ENCODE measurements around the gene ZNF311.
"Not testable (repeated sequence)": the region's sequence is repeated elsewhere in the genome, so short reads cannot be mapped to it uniquely, and the experiment has no call there.

The ZNF311 gene

DNA sequence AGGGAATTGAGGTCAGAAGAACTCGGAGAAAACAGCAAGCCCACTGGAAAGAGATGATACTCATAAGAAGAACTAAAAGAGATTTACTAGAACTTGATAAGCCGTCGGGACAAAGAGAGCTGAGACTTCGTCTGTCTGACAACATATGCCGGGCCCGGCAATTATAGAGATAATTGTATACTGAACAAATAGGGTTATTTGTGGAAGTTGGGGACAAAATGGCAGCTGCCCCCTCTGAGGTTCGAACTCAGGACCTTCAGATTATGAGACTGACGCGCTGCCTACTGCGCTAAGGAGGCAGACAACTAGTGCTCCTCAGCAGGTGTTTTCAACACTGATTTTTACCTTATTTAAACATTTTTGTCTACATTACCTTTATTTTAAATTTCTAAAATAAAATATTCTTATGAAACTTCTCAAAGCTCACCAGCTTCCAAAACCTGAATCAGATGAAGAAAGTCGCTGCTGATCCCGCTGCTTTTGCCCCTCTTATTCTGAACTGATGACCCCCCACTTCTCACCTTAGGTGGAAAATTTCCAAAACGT is 52.0 kb downstream of the ZNF311 start:
- DNase-seq = peak; percentile 80

DNA sequence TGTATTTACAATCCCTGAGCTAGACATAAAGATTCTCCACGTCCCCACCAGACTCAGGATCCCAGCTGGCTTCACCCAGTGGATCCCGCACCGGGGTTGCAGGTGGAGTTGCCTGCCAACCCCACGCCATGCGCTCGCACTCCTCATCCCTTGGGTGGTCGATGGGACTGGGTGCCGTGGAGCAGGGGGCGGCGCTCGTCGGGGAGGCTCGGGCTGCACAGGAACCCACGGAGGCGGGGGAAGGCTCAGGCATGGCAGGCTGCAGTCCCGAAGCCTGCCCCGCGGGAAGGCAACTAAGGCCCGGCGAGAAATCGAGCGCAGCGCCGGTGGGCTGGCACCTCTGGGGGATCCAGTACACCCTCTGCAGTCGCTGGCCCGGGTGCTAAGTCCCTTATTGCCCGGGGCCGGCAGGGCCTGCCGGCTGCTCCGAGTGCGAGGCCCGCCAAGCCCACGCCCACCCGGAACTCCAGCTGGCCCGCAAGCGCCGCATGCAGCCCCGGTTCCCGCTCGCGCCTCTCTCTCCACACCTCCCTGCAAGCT is 55.4 kb downstream of the ZNF311 start:
- not testable (repeated sequence) for DNase-seq

DNA sequence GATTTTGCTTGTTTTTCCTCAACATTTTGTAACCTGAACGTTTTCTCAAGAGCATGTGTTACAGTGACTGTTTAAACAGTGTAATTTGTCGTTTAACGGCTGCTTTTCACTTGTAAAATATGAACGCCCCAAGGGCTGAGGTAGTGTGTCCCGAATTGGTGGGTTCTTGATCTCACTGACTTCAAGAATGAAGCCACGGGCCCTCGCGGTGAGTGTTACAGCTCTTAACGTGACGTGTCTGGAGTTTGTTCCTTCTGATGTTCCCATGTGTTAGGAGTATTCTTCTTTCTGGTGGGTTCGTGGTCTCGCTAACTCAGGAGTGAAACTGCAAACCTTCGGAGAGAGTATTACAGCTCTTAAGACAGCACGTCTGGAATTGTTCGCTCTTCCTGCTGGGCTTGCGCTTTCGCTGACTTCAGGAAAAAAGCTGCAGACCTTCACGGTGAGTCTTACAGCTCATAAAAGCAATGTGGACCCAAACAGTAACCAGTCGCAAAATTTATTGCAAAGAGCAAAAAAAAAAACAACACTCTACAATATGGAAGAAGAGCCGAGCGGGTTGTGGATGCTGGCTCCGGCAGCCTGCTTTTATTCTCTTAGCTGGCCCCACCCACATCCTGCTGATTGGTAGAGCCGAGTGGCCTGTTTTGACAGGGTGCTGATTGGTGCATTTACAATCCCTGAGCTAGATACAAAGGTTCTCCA is 56.2 kb downstream of the ZNF311 start:
- DNase-seq = no peak

DNA sequence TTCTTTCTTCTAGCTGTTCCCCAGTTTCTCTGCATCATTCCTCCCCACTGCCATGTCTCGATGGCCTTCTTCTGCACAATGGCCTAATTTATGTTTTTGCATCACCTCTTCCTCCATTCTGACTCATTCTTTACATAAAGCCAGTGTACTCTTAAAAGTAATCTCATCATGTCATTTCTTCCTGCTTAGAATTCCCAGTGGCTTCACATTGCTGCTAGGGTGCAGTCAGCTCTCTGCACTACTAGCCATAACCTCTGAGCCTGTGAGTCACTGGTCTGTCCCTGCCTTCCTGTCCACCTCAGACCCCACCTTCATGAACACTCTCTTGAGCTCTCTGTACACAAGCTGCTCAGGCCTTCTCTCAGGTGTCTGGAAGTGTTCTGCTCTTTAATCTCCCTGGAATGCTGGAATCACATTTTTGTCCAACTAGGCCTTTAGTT is 57.3 kb downstream of the ZNF311 start:
- DNase-seq = no peak

DNA sequence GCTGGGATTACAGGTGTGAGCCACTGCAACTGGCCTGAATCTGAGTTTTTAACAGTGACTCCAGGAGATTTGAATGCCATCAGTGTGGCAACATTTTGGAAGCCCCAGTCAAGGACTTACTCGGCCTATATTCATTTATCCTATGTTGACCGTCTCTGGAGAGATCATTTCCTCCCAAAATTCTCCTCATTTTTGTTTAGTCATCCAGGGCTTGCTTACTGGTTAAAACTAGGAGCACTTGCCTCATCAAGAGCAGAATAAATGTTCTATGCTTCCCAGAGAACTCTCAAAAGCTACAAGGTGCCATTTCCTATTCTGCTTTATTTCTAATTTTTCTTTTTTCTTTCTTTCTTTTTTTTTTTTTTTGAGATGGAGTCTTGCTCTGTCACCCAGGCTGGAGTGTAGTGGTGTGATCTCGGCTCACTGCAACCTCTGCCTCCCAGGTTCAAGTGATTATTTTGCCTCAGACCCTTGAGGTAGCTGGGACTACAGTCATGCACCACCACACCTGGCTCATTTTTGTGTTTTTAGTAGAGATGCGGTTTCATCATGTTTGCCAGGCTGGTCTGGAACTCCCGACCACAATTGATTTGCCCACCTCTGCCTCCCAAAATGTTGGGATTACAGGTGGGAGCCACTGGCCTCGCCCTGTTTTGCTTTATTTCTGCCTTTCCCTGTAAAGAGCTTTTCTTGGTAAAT is 57.9 kb downstream of the ZNF311 start:
- DNase-seq = no peak

DNA sequence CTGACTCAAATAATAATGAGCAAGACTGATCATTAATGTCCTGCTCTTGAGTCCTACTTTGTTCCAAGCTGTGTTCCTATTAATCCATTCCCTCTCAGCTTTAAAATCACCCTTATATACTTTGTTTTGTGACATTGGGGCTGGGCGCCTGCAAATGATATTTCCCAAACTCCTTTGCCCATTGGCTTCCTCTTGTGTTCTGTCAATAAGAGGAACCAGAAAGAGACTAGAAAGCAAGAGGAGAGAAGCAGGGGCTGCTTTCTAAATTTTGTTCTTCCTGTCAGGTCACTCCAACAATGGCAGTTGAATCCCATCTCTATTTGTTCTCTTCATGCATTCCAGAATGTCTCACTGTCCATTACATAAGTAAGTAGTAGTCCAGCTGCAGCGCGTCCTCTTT is 59.8 kb downstream of the ZNF311 start:
- no peak for DNase-seq

Measured in activated T-cell treated with anti-CD3 and anti-CD28 coated beads, Interleukin-2, amount 50 U/mL, for 48 hours (primary cell).